SK-N-MC (cell line): Measurements from ENCODE around the gene FMO2.

Experiments used
- EZH2 ChIP-seq: fragments of 200-600 bp; sonication (generic); IDR thresholded peaks from one replicate; pipeline ENCODE4 v1.6.1; 2017; ENCODE audit warnings: antibody characterized with exemption
- FOXP2 ChIP-seq: optimal IDR thresholded peaks from 2 replicates; pipeline ENCODE3; 2011; ENCODE audit warnings: mild to moderate bottlenecking, moderate library complexity; ENCODE audit not compliant: insufficient read depth; ENCODE audit errors: extremely low read length, control extremely low read depth
- POLR2AphosphoS5 ChIP-seq: IDR thresholded peaks from 2 replicates; pipeline ENCODE4 v1.6.1; 2012; ENCODE audit warnings: mild to moderate bottlenecking, low read depth, low read length, borderline replicate concordance

DNA sequence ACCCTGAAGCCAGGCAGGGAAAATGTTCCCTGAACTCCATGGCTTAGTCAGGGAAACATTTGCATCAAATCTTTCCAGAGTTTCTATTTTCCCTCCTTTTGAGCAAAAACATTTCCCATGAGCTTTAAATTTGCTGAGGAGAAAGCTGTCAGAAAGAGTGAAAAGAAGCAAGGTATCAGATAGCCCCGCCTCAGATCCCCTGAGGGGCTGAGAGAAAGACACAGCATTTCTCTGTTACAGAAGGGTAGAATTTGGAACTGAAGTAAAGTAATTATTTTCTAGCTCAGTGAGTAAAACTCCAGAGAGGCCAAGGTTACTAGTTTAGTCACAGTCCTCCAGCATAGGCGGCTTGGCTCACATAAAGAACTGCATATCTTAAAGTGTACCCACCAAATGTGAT, 73.8 kb downstream of the FMO2 start:
- TF ChIP-seq EZH2 = no peak
- no peak for TF ChIP-seq POLR2AphosphoS5
- TF ChIP-seq FOXP2 = no peak
